Testis (tissue), 2 donors: ENCODE measurements around the gene CROCC.
"Not testable (repeated sequence)": the region's sequence is repeated elsewhere in the genome, so short reads cannot be mapped to it uniquely, and the experiment has no call there.

Experiments used
- POLR2A ChIP-seq: fragments of 450-650 bp; IDR thresholded peaks from one replicate; pipeline ENCODE4 v1.6.1; 2017; ENCODE audit warnings: antibody characterized with exemption, mild to moderate bottlenecking, moderate library complexity
- TF ChIP-seq, protein P1 (sequence below), 3 experiments: fragments of 450-650 bp in 2 of 3; fragments of 200-600 bp in 1 of 3; sonication (generic) in 1 of 3; IDR thresholded peaks; one replicate each; pipeline ENCODE4 v1.5.1; 2016 to 2019; ENCODE audit warnings: antibody characterized with exemption in 3 of 3, mild to moderate bottlenecking in 2 of 3, moderate library complexity in 1 of 3

DNA sequence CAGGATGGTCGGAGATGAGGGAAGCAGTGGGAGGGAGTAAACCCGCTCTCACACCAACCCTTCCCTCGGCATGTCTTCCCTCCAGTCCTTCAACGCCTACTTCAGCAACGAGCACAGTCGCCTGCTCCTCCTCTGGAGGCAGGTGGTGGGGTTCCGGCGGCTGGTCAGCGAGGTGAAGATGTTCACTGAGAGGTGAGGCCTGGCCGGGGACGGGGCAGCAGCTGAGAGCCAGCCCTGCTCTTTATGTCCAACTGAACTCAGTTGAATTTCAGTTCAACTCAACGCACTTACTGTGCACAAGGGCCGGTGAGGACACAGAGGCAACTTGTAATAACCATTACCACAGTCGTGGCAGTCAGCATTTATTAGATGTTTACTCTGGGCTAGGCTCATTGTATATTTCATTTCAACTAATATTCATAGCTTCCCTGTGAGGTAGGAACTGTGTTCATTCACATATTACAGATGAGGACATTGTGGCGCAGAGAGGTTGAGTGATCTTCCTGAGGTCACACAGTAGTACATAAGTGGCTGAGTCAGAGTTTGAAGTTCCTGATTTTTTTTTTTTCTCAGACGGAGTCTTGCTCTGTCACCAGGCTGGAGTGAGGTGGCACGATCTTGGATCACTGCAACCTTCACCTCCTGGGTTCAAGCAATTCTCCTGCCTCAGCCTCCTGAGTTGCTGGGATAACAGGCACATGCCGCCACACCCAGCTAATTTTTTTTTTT, 9.6 kb downstream of the CROCC start:
- TF ChIP-seq, protein P1, sequence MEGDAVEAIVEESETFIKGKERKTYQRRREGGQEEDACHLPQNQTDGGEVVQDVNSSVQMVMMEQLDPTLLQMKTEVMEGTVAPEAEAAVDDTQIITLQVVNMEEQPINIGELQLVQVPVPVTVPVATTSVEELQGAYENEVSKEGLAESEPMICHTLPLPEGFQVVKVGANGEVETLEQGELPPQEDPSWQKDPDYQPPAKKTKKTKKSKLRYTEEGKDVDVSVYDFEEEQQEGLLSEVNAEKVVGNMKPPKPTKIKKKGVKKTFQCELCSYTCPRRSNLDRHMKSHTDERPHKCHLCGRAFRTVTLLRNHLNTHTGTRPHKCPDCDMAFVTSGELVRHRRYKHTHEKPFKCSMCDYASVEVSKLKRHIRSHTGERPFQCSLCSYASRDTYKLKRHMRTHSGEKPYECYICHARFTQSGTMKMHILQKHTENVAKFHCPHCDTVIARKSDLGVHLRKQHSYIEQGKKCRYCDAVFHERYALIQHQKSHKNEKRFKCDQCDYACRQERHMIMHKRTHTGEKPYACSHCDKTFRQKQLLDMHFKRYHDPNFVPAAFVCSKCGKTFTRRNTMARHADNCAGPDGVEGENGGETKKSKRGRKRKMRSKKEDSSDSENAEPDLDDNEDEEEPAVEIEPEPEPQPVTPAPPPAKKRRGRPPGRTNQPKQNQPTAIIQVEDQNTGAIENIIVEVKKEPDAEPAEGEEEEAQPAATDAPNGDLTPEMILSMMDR (IDR thresholded peaks at IDR 0.05), result not testable (repeated sequence)
- TF ChIP-seq POLR2A, result not testable (repeated sequence)
